GM12801 (cell line): ENCODE data around the gene TRPM4.

ENCODE experiments used
- CTCF ChIP-seq: IDR thresholded peaks from one replicate; pipeline ENCODE4 v1.5.1; 2011; ENCODE audit warnings: control low read depth; ENCODE audit not compliant: insufficient read length; ENCODE audit errors: extremely low read depth

The TRPM4 gene

GRCh38 chr19:49120868-49121267 lies 36.7 kb upstream of the TRPM4 start:
- no peak for TF ChIP-seq CTCF

GRCh38 chr19:49125025-49125731 lies 32.4 kb upstream of the TRPM4 start:
- no peak for TF ChIP-seq CTCF

- TF ChIP-seq CTCF, result no peak
Measured at GRCh38 chr19:49126575-49126974, 31.0 kb upstream of the TRPM4 start.

GRCh38 chr19:49127674-49128544 lies 29.7 kb upstream of the TRPM4 start:
- TF ChIP-seq CTCF, result no peak

- TF ChIP-seq CTCF, result no peak
Measured at GRCh38 chr19:49128545-49129237, 28.9 kb upstream of the TRPM4 start.

- TF ChIP-seq CTCF, result no peak
Measured at GRCh38 chr19:49129238-49129583, 28.4 kb upstream of the TRPM4 start.

- no peak for TF ChIP-seq CTCF
Measured at GRCh38 chr19:49130325-49130724, 27.3 kb upstream of the TRPM4 start.
